Epidermal melanocyte (primary cell): Measurements from ENCODE around the gene ZBTB7B.

ENCODE experiments used
- DNase-seq: peaks from one replicate; pipeline ENCODE4 v3.0.0; 2011; ENCODE audit warnings: low spot score; ENCODE audit not compliant: insufficient read length

ZBTB7B gene

DNA sequence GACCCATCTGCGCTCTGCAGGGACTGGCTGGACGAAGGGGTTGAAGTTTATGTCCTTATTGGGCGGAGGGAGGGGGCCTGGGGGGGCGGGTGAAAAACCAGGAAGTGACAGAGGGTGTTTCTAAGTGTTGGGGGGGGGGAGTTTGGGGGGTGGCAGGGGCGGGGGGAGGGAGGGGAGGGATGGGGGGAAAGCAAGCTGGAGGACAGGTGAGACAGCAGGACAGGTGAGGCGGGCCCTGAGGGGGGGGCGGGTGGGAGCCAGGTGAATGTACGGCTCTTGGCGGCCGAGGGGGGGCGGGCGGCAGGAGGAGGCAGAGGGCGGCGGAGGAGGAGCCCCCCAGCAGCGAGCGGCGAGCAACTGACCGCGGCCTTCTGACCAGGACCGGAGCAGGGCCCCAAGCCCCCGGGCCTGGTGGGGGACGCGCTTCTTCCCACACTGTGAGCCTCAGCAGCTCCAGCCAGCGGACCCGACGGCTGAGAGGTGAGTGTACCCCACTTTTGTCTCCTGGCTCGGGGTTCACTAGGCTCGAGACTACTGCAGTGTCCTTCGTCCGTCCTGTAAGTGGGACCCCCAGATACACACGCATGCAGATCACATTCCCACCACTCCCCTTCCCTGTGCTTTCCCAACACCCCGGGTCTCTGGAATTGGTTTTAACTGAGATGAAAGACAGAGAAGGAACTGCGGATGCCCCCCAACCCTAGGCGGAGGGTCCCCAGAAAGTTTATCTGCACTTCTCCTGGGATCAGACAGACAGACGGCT, at the start of gene ZBTB7B:
Gene ZBTB7B, plus strand, starts transcription at position 339 of the 763 bp plus-strand sequence. CDS start 11,859 bp downstream, outside the sequence.
- no peak for DNase-seq

DNA sequence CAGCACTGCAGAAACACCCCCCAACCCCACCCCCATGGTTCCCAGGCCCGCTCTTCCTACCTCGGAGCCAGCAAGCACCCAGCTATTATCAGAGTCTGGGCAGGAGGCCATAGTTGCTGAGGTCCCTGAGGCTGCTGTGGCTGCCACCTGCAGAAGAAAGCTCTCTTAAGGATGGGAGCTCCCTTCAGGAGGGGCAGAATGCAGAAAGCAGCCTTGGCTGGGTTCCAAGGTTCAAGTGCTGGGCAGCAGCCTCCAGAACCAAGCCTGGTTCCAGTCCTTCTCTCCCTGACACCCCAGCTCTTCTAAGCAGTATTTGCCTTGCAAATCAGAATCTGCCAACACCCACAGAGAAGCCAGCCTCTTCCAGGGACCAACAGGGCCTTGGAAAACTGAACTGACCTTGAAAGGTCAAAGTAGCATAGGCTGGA, 49.0 kb upstream of the ZBTB7B start:
- no peak for DNase-seq

DNA sequence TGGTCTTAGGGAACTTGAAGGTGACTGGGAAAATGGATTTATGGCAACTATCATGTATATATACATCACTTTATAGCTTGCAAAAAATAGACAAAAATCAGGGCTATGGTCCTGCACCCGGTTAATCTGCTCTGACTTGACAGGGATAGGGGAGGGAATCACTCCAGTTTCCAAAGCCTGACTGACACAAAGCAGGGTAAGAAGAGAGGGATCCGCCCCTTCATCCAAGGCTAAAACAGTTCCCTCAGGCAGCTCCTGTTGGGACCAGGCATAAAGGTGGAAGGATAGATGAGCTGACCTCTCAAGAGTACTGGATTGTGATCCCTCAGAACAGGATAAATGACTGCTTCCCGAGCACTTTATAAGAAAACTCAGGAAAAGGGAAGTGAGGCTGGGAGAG, 48.1 kb upstream of the ZBTB7B start:
- DNase-seq, result no peak

DNA sequence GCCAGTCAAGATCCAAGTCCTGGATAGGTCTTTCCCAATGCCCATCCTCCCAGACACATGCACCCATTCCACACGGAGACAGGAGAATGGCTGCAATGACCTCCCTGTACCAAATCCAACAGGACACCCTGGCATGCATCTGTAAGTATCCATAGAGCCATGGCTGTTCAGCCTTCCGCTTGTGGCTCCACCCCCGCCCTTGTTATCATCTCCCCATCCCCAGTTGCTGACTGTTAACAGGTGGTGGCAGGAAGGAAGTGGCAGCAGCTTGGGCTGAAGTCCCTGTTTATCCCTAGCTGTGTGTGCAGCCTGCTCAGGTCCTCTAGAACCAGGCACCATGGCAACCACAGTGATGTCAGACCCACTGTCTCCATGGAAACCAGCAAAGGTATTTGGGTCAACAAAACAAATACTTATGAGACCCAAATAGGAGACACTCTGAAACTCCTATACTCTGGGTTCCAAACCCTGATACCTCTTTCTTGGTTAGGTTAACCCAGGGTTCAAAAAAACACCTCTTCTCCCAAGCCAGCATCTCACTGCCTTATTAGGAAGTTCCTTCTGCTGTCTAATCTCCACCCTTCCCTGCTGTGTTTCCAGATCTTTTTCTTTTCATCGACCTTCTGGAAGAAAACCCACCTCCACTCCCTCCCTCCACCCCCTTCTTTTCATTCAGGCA, 47.4 kb upstream of the ZBTB7B start:
- DNase-seq, result no peak

DNA sequence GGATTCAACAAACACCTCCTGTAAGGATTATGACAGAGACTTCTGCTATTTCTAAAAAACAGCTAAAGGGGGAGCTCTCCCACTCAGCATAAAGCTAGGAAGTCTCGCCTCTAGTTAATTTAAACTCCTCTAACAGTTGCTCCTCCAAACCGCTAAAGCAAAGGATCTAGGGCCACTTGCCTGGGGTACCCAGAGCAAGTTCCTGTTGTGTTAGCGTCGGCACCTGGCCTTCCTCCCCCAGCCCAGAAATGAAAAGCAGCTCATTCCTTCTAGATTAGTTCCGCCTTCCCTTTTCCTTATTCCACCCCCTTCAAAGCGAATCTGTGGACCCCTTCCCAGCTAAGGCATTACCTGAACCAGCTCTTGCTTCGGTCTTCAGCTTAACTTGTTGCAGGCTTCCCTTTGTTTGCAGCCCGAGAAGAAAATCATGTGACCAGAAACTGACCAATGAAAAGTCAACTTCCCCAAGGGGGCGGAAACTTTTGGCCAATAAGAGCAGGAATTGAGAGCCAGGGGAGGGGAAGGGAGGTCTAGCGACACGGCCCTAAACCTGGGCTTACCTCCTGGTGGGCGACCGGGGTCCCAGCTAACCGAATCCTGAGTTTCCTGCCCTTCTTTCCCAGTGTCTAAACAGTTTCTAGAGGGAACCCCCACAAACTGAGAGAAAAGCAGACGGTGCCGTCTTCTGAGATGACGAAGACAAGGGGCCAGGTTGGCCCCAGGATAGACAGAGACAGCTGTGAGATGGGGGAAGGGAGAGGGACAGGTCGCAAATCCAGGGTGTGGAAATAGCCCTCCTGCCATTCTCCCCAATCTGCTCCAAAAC, 46.7 kb upstream of the ZBTB7B start, which contains the start of gene PBXIP1:
Gene PBXIP1, minus strand, starts transcription at position 382 of the 826 bp plus-strand sequence. CDS start 2,378 bp downstream, outside the sequence.
- peak; percentile 99 for DNase-seq

DNA sequence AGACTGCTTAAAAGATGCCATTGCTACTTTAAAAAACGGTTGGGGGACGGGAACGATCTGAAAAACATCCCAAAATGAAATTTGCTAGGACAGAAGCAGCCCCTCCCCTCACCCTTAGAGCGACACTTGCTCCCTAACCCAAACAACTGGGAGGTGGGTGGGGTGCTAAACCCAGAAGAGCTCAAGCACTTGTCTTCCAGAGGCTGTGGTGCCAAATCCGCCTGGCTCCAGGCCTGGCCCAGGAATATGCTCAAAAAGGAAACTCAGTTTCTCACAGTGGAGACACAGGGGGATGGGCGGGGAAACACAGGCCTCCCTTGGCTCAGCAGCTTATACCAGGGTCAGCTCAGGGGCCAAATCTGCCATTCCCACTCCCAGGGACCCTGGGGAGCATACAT, 46.1 kb upstream of the ZBTB7B start:
- no peak for DNase-seq

DNA sequence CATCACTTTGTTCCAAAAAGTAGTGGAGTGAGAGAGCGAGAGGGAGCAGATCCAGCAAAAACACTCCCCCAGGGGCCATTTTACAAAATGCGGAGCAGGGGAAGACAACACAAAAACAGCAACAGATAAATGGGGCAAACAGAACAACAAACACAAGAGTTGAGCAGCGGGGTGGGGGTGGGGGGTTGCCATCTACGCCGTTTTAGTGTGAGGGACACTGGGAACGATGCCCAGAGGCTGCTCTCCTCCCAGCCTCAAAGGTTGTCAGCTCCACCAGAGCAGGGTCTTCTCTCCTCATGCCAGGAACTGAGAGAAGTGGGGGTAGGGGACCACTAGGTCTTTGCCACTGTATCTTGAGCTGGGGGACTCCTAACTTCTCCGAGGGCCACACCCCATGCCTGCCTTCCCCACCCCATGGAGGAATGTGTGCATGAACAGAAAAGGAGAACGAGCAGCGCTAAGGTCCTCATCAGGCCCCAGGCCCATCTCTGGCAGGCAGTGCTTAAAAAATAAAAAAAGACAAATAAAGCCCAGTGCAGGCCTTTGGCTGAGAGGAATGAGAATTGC, 45.4 kb upstream of the ZBTB7B start:
- DNase-seq, result no peak

DNA sequence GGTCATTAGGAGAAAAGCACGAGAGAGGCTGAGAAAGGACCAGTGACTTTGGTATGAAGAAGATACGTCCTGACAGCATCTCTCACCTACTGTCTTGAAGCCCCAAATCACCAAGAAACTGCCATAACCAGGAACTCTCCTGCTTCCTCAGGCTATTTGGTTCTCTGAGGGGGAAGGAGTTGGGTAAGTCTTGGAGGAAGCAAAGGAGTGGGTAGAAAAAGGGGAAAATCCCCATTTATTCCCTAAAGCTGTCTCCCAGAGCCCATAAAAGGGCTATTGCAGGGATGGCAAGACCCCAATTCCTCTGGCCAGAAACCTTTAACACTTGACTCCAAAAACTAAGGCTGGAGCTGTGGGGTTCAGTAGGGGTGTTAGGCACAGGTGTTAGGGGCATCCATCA, 44.6 kb upstream of the ZBTB7B start:
- no peak for DNase-seq

DNA sequence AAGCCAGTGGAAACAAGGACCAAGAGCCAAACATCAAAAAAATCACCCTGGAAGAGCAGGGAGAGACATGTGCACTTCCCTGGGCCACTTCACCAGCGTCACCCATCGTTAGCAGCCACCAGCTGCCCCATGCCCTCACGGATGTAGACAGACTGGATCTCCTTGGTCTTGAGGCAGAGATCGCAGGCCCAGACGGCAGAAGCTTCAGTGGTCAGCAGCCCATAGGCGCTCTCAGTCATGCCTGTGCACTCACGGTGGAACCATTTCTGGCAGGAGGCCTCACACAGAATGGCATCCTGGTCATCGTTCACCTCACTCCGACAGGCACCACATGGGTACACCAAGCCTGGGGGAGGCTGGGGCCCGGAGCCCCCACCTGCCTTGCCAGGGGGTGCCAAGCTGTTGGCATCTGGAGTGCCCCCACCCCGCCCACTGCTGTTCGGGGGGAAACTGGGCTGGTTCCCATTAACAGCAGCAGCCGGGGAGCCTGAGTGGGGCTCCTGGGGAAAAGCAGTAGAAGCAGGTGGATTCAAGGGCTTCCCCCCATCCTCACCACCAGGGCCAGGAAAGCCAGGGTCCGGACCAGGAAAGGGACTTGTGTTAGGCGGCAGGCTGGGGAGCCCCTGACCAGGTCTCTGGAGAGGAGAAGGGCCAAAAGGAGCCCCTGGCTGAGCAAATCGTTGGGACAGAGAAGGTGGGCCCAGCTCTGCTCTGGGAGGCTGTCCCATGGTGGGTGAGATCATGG, 43.7 kb upstream of the ZBTB7B start:
- DNase-seq, result no peak

DNA sequence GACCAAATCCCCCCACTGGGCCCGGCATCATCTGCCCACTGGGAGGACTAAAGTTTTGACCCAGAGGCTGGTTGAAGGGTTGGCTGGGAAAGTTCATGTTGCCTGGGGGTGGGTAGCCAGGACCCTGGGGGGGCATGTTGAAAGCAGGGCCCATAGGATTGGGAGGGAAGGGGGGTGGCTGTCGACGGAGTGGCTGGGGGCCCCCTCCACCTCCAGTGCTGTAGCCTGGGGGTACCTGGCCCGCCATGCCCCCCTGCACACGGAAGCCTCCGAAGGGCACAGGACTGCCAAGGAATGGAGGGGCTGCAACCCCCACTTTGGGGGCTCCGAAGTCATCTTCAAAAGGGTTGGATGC, 43.2 kb upstream of the ZBTB7B start:
- no peak for DNase-seq

DNA sequence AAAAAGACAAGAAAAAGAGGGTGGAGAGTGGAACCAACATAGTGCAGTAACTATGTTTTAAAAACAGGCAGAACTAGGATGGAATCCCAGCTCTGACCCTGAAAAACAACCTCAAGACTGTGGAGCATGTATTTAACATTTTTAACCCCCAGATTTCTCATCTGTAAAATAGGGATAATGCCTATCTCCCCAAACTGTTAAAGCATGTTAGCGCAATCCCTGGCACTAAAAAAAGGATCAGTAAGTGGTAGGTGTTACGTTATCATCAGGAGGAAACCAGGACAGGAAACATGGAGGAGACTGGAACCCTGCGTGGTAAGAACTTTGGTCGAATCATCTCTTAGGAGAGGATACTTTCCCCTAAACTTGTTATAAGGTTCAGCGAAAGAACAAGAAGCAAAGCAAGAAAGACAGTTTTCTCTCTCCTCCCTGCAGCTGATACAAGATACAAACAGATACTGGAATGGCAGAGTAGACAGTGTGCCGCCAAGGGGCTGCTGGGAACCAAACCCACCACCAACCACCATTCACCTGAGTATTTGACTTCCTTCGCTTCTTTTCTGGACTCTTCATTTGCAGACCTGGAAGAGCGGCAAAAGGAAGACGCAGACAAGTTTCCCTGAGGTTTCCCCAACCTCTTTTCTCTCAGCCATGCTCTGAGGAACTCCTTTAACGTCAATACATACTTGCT, 42.0 kb upstream of the ZBTB7B start:
- DNase-seq, result no peak

DNA sequence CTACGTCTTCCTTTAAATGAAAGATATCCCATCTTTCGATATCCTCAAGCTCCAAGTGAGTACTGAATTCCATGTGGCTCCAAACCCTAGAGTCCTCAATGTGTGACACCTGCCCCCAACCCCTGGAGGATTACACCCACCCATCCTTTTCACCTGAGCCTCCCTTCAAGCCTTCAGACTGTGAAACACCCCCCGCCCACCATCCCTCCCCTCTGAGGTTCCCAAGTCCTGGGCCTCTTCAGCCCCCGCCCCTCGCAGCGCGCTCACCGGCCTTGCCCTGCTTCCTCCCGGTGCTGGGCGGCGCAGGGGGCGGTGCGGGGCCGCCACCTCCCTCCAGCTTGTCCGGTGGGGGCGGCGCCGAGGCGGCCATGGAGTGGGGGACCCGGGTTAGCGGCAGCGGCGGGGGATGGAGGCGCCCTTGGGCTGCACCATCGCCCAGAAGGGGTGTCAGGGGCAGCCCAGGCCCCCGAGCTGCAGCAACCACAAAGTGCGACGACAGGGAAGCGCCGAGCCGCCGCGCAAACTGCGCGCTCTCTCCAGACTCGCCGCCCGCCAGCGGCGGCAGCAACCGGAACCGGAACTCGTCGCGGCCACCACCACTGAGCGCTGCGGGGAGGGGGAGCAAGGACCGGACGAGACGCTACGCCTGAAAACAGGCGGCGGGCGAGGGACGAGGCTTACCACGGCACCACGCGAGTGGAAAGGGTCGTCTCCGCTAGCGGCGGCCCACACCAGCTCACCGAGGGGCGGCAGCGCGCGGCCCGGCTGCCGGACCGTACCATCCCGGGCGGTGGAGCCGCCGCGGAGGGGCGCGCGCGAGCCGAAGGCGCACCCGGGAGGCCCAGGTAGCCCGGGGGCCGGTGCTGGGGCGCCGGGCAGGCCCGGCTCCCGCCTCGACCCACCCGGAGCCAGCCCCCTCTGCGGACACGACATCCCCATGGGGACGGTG, 41.1 kb upstream of the ZBTB7B start, which contains the start of gene PYGO2:
Gene PYGO2, minus strand, starts transcription at position 576 of the 949 bp plus-strand sequence. Its CDS starts 206 bp downstream, at position 370.
- peak; percentile 78 for DNase-seq

DNA sequence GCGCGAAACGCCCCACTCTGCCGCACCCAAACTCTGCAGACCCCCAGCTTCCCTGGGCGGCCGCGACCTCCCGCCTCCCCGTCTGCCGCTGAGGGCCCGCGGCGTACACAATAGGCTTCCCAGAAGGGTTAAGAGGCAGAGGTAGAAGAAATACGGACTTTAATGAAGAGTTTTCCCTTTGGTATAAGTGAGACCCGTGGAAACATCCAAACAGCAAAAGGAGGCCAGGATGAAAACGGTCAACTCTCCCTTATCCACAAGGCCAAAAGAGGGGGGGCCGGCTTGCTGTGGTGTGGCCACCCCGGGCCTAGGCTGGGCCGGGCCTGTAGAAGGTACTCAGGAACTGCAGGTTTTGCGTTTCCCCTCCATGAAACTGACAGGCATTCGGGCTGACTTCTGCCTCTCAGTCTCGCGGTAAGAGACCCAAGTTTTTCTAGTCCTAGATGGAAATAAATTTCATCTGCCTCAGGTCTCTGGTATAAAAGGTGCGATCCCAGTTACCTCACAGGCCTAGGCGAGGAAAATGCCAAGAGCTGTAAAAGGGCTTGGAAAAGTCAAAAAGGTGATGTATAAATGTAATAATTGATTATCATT, 40.3 kb upstream of the ZBTB7B start:
- no peak for DNase-seq

DNA sequence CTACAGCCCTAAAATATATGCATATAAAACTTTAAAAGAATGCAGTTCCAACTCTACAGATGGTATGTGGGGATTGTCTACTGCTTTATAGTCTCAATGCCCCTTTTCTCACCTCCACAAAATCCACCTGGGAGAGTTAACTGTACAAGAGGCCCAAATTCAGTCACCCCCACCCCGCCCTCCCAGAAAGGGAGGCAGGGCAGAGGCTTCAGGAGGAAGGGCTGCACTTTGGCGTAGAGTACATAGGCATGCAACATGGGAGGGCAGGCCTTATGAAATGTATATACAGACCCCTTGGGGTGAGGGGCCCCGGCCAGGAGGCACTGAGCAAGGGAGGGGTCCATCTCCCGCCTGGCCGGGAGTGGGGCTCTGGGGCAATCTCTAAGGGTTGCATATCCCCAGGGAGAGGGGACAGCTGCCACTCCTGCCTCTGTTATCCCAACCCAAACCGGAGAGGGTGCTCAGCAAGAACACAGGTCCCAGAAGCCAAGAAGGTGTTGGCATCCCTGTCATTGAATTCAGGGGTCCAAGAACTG, 39.7 kb upstream of the ZBTB7B start:
- no peak for DNase-seq

DNA sequence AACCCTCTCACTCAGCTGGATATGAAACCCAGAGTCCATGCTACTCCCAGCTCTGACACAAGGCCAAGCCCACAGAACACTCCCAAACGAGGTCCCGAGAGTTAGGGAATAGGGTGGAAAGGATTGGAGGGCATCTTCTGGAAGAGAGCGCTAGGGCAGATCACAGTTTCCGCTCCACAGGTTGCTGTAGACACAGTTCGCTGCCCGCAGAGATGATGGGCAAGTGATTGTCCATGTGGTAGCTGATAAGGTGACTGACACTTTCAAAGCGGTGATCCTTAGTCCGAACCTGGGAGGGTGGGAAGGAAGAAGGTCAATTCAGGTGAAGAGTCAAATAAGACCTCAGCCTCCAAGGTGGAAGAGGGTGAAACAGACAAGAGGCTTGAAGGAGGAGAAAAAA, 39.0 kb upstream of the ZBTB7B start:
- no peak for DNase-seq

DNA sequence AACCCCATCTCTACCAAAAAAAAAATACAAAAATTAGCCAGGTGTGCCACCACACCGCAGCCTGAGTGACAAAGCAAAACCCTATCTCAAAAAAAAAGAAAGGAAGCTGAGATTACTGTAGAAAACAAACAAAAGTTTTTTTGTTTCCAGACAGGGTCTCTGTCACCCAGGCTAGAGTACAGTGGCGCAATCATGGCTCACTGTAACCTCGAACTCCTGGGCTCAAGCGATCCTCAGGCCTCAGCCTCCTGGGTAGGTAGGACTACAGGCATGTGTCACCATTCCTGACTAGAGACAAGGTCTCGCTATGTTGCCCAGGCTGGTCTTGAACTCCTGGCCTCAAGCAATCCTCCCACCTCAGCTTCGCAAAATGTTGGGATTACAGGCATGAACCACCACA, 38.2 kb upstream of the ZBTB7B start:
- DNase-seq, result no peak

DNA sequence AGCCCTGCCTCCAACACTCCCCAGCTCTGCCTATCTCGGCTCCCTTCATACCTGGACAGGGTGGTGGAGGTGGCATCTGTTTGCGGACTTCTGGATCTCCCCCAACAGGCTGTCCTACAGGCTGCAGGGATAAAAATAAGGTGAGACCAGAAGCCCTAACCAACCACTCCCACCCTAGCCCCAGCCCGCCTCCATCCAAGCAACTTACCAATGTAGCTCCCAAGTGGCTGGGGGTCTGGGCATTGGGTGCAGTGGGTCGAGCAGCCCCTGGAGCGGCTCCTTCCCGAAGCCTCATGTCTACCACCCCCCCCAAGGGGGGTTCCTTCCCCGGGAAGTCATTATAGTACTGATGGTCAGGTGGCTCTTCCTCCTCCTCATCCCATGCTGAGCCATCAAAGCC, 36.5 kb upstream of the ZBTB7B start:
- DNase-seq, result no peak

DNA sequence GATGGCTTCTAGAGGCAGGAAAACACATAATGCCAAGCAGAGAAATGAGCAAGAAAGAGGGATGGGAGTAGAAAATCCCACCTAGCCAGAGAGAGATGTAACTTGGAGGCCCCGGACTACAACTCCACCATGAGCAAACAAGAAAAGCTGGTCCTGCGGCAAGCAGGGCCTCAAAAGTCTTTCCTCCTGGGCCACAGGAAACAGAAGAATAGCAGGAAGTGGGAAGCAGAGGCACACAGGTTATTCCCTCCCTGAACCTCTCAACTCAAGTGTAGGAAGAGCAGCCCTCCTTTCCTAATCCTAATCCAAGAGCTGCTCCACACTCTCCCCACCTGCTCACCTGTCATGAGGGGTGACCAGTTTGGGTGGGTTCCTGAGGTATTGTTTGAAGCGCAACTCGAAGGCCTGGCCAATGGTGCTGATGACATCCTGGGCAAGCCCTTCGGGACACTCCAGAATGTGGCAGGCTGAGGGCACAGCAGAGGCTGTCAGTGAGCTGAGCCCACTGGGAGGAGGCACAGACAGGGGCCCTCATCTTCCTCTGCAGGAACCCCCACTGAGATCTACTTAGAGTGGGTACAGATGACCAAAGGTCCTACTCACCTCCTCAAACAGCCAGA, 35.2 kb upstream of the ZBTB7B start:
- DNase-seq, result no peak
